Stimulated activated CD4-positive, alpha-beta T cell treated with anti-CD3 and anti-CD28 coated beads, Interleukin-1b, Interleukin-23, amount 100 ng/mL, for 4 hours (primary cell): ENCODE results near the gene SMIM36.
A peak's percentile ranks its signal among the peaks of the same experiment; 100 is the strongest.
"Not testable (repeated sequence)": the region's sequence is repeated elsewhere in the genome, so short reads cannot be mapped to it uniquely, and the experiment has no call there.

Source experiments
- DNase-seq, 2 donors: peaks; one replicate each; pipeline ENCODE4 v3.0.0-alpha.2; 2020; ENCODE audit warnings: low read depth in 2 of 2

The SMIM36 gene

GRCh38 chr17:55501626-55502025 lies 9.6 kb downstream of the SMIM36 start:
- not testable (repeated sequence) for DNase-seq

- DNase-seq: no peak
Measured at GRCh38 chr17:55500103-55500502, 11.1 kb downstream of the SMIM36 start.

- DNase-seq: no peak
Measured at GRCh38 chr17:55496094-55496881, 15.0 kb downstream of the SMIM36 start.

- DNase-seq: no peak
Measured at GRCh38 chr17:55495239-55495638, 16.0 kb downstream of the SMIM36 start.

GRCh38 chr17:55492781-55493341 lies 18.4 kb downstream of the SMIM36 start:
- DNase-seq: no peak

GRCh38 chr17:55490376-55490775 lies 20.9 kb downstream of the SMIM36 start:
- no peak for DNase-seq

- DNase-seq: no peak
Measured at GRCh38 chr17:55487695-55488432, 23.4 kb downstream of the SMIM36 start.

- no peak for DNase-seq
Measured at GRCh38 chr17:55484575-55484974, 26.7 kb downstream of the SMIM36 start.

GRCh38 chr17:55482591-55483389 lies 28.5 kb downstream of the SMIM36 start:
- no peak for DNase-seq

- DNase-seq: no peak
Measured at GRCh38 chr17:55480631-55481315, 30.5 kb downstream of the SMIM36 start.

GRCh38 chr17:55479903-55480302 lies 31.3 kb downstream of the SMIM36 start:
- no peak for DNase-seq

- DNase-seq: no peak
Measured at GRCh38 chr17:55478971-55479370, 32.3 kb downstream of the SMIM36 start.

- DNase-seq: no peak
Measured at GRCh38 chr17:55466671-55467070, 44.6 kb downstream of the SMIM36 start.

- not testable (repeated sequence) for DNase-seq
Measured at GRCh38 chr17:55465771-55466170, 45.5 kb downstream of the SMIM36 start.

GRCh38 chr17:55463600-55463999 lies 47.7 kb downstream of the SMIM36 start:
- DNase-seq: no peak

GRCh38 chr17:55462711-55463110 lies 48.5 kb downstream of the SMIM36 start:
- DNase-seq: no peak

- no peak for DNase-seq
Measured at GRCh38 chr17:55462234-55462633, 49.0 kb downstream of the SMIM36 start.

GRCh38 chr17:55458978-55459377 lies 52.3 kb downstream of the SMIM36 start:
- peak; percentile 2 to 47 for DNase-seq

GRCh38 chr17:55458287-55458900 lies 52.9 kb downstream of the SMIM36 start:
- DNase-seq: no peak

GRCh38 chr17:55456307-55457240 lies 54.7 kb downstream of the SMIM36 start:
- no peak for DNase-seq
